ENCODE measurements around the gene SMARCB1.
A peak's percentile ranks its signal among the peaks of the same experiment; 100 is the strongest.

SMARCB1 gene

DNA sequence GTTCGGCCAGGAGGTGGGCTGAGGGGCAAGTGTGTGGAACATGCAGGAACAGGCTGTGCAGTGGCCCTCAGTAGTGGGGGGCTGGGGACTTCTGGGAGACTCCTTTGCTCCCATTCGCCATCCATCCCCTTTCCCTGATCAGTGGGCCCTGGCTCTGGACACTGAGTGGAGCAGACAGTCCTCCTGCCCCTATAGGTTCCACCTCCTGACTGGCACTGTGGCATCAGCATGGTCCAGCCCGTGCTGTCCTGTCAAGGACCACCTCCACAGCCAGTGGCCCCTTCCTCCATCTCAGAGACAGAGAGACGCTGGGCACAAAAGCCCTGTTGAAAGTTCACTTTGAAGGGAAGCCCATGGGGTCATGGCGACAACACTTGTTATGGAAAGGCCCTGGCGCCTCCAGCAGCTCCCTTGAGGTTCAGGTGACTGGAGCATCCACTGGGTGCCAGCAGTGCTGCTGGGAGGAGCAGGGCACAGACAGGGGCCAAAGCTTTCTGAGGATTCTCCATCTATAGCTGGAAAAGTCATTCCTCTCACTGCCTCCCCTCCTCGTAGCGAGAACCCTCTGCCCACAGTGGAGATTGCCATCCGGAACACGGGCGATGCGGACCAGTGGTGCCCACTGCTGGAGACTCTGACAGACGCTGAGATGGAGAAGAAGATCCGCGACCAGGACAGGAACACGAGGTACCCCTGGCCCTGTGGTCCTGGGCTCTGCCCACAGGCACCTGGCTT lies 46.4 kb downstream of the SMARCB1 start:
- DNase-seq, result no peak

GRCh38 chr22:23833911-23834317 lies 47.1 kb downstream of the SMARCB1 start:
- DNase-seq, result no peak

DNA sequence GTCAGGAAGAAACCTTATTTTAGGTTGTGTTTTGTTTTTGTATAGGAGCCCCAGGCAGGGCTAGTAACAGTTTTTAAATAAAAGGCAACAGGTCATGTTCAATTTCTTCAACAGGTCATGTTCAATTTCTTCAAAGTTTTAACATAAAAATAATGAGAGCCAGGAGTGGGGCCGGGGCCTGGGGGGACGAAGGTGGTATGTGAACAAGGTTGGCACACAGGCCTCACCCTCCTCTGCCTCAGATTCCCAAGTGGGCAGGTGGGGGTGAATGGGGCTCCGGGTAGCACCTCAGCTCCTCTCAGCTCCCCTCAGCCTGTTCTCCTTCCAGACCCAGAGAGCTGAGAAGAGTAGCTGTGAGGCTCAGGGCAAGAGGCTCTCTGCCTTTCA lies 47.6 kb downstream of the SMARCB1 start:
- DNase-seq, result no peak

- no peak for DNase-seq
Observed at GRCh38 chr22:23834793-23835483, 48.2 kb downstream of the SMARCB1 start.

DNA sequence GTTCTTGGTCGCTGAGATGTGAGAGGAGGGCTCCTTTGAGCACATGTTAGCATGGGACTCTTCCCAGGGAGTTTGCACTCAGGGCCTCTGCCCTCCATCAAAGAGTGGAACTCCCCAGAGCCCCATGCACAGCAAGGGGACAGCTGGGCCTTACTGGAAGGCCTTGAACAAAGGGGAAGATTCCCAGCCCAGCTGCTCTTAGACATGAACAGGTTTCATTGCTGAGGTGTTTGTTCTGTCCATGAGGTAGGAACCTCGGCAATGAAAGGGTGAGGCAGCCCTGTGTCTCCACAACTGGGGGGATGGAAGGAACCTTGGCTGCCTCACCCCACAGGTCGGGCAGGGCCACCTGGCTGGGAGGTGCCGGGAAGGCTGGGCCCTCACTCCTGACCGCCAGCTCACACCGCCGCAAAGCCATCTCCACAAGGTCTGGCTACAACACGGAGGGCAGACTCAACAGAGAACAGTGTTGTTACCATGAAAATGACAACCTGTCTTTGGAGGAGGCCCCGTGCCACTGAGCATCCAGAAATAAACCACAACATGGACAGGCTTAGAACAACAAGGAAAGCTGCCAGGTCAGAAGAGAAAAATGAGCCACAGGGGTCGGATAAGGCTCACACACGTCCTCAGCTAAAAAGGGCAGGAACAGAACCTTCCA lies 48.8 kb downstream of the SMARCB1 start:
- no peak for DNase-seq

DNA sequence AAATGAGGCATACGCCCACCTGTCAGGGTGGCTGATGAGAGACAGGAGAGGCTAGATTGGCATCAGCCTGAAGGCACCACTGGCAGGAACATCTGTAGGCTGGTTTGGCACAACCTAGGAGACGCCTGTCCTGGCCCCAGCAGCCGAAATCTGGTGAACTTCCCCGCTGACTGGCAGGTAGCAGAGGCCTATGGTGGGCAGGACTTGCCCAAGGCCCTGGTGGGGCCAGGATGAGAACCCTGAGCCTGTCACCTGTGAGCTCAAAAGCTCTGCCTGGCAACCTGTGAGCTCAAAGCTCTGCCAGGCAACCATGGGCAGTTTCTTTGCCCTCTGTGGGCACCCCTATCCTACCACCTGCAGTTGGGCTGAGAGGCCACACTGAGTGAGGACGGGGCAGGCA lies 49.5 kb downstream of the SMARCB1 start:
- no peak for DNase-seq

DNA sequence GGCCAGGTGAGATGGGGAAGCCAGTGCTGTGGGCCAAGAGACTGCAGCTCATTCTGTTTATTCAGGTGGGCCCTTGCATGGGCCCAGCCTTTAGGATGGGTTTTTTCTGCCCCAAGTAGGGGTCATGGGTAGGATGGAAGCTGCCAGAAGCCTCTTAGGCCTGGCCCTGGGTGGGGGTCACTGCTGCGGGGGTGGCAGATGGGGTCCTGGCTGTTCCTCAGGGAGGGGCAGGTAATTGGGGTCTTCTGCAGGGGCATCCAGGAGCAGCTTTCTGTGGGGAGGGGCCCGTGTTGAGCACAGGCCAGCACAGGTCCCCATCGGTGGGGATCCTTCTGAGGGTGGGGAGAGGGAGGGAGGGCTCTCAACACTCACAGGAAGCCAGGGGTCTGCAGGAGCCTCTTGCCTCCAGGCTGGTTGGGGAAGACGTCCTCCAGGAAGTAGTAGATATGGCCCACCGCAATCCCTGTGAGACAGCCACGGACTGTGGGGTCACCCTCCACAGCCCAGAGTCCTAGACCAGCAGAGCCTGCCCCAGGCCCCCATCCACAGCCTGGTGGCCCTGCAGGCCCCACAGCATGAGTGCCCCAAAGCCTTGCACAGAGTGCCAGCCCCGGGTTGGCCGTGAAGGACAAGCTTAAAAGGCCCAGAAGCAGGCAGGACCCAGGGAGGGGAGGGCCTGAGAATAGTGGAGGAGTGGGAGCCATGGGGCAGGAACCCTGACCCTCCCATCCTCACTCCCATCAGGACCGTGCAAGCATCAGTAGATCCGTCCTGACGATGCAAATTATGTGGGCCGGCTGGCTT lies 50.1 kb downstream of the SMARCB1 start:
- no peak for DNase-seq

DNA sequence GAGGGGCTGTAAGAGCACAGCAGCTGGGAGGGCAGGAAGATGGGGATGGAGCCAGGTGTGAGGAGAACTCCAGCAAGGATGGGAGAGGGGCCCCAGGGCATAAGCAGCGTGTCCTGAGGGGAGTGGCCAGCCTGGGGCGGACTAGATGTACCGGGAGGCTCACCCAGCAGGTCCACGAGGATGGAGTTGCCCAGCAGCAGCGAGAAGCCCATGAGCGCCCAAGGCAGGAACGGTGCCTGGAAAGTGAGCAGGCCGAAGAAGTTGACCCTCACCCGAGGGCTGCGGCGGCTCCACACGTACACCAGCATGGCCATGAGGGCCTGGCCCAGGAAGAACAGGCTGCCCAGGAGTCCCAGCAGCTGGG lies 50.7 kb downstream of the SMARCB1 start:
- DNase-seq, result no peak

GRCh38 chr22:23837911-23838680 lies 51.3 kb downstream of the SMARCB1 start:
- DNase-seq, result no peak

GRCh38 chr22:23838681-23839468 lies 52.1 kb downstream of the SMARCB1 start, which contains the start of gene DERL3:
DERL3 (minus strand) TSS chr22:23839006; CDS start chr22:23838987, 19 bp downstream.
- peak; percentile 92 for DNase-seq

- no peak for DNase-seq
Observed at GRCh38 chr22:23840026-23840425, 53.3 kb downstream of the SMARCB1 start.

GRCh38 chr22:23841292-23841691 lies 54.5 kb downstream of the SMARCB1 start:
- no peak for DNase-seq

GRCh38 chr22:23841736-23842445 lies 55.1 kb downstream of the SMARCB1 start:
- no peak for DNase-seq

DNA sequence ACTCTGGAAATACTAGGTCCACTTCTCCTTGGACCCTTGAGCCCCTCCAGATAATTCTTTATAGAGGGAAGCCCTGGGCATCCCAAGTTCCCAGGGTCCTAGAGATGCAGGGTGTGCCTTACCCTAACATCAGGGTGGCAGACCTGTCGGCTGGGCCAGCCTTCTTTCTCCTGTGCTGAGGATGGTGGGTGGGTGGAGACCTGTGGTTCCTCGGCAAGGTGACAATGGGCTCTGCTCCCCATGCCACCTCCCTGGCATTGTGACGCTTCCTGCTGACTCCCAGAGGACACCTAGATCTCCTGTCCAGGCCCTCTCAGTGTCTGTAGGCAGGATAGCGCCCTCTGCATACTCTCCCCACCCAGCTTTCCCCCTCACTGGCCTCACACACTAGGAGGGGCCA lies 55.8 kb downstream of the SMARCB1 start:
- DNase-seq, result no peak

DNA sequence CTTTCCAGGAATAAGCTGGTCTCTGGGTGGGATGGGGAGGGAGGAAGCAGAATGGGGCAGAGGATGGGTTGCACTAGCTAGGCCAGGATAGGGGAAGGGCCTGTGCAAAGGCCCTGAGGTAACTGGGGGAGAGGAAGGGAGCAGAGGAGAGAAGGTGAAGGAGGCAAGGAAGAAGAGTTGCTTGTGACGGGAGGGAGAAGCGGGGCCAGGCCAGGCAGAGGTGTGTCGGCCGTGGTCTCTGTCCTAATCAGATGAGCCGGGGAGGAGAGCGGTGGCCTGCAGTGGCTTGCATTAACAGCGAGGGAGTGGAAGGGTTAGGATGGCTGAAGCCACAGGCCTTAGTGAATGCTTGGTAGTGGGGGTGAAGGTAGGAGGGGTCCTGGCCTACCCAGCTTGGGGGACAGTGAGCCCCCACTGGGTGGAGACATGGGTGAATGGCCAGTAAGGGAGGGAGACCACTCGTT lies 58.0 kb downstream of the SMARCB1 start:
- no peak for DNase-seq

GRCh38 chr22:23845265-23846080 lies 58.7 kb downstream of the SMARCB1 start:
- DNase-seq, result no peak

GRCh38 chr22:23846081-23846469 lies 59.3 kb downstream of the SMARCB1 start:
- DNase-seq, result no peak

GRCh38 chr22:23847310-23847920 lies 60.6 kb downstream of the SMARCB1 start:
- DNase-seq, result no peak
